Measurements from ENCODE around the gene PCDH9.

The PCDH9 gene

DNA sequence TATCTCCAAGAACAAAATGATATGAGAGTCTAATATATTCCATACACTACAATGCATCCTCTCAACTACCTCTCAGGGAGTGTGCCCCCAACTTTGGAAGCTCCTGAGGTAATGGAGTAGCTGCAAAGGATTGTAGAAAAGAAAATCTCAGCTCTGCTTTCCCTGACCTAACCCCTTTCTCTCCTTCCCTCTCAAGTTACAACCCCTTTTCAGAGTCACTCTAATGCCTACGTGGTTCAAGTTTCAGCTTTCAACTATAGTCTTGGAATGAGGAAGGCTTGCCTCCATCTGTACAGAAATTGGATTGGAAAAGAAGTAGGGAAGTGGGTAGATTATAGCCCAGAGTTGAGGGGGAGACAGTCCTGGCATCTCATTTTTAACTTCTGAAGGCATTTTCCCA is 256.0 kb downstream of the PCDH9 start:
- no peak for DNase-seq (ENCODE audit: low read depth in 4 of 4, low spot score in 1 of 4)

DNA sequence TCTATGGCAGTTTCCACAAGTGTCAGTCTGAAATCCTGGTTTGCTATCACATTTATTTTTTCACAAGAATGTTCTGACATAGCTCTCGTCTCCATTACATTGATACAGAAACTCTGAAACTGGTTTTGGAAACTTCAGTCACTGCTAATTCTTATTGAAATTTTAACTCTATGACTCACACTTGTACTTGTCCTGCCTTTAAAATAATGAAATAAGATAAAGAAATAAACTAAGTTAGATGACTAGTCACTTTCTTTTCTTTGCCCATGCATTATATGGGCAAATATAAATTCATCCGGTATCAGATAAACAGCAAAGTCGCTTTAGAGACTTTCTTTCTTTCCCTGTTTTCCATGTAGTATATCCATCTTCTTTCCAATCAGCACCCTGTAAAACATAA is 257.5 kb downstream of the PCDH9 start:
- DNase-seq (ENCODE audit: low read depth in 4 of 4, low spot score in 1 of 4): no peak

DNA sequence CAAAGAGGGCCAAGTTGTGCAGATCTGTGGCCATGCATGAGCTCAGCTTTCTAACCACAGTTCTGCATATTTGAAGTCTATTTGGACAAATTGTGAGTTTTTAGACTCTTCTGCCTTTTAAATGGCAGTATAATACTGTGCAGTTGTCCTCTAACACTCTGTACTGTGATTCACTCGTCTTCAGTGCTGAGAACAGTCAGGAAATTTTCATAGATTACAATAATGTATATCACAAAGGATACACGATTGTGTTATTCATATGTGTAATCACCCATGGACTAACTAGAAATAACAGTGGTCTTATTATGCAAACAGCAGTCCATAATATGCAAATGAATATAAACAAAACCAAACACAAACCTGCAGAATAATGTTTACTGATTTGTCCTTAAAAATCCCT is 259.1 kb downstream of the PCDH9 start:
- no peak for DNase-seq (ENCODE audit: low read depth in 4 of 4, low spot score in 1 of 4)

DNA sequence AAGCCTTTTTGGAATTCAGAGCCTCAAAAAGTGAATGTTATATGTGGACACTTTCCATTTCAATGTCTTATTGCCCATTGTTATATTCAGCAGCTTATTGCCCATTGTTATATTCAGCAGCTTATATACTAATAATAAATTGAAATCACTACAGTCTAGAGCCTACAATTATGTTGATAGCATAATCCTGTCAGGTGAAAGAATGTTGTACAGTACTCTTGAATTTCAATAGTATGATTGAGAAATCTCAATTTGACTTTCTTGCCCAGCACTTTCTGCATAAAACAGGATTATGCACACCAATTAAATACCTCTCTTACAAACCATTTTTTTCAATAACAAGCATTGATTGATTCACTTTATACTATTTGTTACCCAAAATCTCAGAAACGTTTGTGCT is 260.8 kb downstream of the PCDH9 start:
- no peak for DNase-seq (ENCODE audit: low read depth in 4 of 4, low spot score in 1 of 4)

DNA sequence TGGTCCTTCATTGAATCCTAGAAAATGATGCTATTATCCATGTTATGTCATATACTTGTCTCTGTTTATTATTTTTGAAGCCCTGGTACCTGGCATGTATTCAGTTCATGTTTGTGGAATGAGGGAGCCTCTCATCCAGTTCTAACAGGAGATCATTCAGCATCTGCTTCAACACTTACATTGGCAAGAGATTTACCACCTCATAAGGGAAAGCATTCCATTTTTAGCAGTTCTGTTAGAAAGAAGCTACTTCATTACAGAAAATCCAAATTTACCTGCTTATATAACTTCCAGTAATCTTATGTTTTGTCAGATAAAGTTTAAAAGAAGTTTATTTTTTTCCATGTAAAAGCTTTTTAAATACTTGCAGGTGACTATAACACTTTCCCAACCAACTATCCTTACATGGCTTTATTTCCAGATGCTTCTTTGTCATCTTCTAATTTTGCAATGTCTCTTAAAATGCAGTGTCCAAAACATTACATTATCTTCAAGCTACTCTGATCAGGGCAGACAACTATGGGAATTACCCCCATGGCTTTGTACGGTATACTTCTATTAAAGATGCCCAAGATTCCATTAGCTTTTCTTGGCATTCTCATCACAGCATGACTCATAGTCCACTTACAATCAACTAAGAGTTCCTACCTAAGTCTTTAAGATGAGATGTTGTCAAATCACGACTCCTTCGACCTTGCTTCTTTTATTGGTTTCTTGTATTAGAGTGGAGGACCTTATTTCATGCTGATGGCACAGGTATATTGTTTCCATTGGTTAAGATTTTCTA is 262.1 kb downstream of the PCDH9 start:
- no peak for DNase-seq (ENCODE audit: low read depth in 4 of 4, low spot score in 1 of 4)

DNA sequence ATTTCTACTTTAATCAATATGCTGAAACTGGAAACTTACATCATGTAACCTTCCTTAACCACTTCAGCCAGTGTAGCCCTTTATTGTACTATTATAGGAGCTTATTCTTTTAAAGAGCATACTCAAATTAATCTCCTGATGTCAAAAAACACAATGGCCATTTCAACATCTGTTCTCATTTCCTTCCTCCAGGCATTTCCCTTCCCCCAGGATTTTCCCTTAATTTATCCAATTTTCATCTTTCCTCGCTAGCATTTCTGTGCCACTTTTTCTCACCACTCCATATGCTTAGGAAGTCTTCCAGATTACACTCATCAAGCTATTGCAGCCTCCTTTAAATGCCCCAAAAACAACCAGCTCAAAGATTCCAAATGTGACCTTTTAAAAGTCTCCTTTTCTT is 265.0 kb downstream of the PCDH9 start:
- no peak for DNase-seq (ENCODE audit: low read depth in 4 of 4, low spot score in 1 of 4)

DNA sequence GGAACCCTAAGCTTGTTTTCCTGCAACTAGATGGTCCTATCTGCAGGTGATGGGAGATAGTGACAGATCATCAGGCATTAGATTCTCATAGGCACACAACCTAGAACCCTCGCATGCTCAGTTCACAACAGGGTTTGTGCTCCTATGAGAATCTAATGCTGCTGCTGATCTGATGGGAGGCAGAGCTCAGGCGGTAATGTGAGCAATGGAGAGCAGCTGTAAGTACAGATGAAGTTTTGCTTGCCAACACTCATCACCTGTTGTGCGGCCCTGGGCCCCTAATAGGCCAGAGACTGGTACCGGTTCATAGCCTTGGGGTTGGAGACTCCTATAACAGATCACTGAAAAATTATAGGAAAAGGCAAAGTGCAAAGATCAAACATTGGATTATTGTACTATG is 267.2 kb downstream of the PCDH9 start:
- no peak for DNase-seq (ENCODE audit: low read depth in 4 of 4, low spot score in 1 of 4)

DNA sequence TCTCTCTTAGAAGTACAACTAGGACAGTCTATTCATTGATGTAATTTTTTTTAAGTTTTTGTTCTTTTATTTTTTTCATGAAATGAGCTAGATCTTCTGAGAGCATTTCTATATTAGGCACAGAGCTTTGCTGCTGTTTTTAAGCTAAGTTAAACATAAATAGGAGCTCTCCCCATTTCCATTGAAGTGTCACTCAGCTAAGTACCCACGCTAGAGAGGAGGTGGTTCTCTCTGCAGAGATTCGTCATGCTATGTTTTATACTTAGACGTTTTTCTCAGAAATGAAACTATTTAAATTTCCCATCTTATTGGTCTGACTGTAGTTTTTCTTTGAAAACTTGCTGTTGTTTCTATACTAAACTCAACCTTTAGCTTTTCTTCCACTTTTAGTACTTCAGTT is 271.5 kb downstream of the PCDH9 start:
- DNase-seq (ENCODE audit: low read depth in 4 of 4, low spot score in 1 of 4): no peak

DNA sequence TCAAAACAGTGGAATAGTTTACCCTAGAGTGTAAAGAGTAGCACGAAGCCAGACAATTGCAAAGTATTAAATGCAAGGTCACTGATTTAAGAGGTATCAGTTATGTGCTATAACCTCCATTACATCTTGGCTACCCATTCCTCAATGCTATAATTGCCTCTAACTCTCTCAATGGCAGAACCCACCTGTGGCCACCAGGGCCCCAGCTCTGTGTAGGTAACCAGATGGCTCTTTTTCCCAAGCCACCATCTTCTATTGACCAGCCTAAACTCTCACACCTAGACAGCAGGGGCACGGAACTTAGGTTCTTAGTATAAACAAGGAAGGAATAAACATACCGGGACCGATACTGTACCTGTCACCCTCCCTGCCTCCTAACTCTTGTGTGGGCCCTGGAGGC is 277.6 kb downstream of the PCDH9 start:
- no peak for DNase-seq (ENCODE audit: low read depth in 4 of 4, low spot score in 1 of 4)

DNA sequence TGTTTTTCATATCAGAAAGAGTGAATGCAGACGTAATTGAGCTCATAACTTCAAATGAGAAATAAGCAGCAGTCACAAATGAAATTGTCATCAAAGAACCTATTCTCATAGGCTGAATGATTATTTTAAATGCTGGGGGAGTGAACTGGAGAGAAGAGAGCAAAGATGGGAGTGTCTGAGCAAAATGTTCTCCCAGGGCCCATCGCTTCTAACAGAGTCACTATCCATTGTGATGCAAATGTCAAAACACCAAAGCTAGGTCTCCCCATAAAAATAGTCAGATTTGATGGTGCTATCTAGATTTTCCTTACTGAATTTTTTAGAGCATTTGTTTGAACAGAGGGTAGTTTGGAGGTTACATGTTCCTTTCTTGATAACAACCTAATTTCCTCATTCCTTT is 278.7 kb downstream of the PCDH9 start:
- no peak for DNase-seq (ENCODE audit: low read depth in 4 of 4, low spot score in 1 of 4)

DNA sequence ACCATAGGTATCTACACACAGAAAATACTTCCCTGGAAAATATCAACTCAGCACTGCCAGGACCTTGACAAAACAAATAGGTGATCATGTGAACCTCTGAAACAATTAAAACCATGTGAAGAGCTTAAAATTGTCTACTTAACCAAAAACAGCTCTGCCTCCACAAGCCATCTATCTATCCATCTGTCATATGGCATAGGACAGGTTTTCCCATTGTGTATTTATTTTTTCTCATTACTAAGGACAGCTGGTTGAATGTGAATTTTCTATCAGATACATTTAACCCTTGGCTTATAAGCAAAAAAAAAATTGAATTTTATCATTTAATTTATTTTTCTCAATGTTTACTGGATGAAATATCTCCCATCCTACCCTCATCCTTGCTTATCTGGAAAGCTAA is 279.5 kb downstream of the PCDH9 start:
- DNase-seq (ENCODE audit: low read depth in 4 of 4, low spot score in 1 of 4): no peak

DNA sequence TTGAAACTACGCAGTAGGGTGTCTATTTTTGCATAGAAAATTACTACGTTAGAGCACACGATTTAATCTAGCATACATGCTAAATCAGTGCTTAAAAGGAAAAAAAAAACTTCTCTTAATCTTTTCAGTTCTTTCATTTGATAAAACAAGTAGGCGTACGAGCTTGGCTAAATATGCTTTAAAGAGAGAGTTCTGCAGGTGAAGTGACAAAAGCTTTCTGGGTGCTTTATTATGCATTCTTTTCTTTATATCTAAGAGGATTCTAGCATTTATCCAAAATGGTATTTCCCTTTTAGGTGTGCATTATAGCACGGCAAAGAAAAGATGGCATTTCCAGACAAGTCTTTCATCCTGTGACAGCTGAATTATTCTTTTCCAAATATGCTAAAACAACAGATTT is 281.2 kb downstream of the PCDH9 start:
- no peak for DNase-seq (ENCODE audit: low read depth in 4 of 4, low spot score in 1 of 4)

DNA sequence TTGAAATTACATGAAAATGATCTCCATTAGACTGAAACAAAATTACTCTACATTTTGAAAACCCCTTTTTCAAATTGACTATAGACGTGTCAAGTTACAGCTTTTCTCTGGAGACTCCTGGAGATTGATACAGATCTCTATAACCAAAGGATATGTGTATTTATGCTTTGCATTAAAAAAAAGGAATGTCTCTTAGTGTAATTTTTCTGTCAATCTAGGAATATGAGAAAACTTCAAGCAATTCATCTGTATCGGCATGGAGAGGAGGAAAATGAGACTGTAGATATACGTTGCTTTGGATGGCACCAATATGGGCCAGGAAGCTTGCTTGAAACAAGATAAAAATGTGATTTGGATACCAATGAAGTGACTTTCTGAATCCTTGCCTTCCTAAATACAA is 286.6 kb downstream of the PCDH9 start:
- DNase-seq (ENCODE audit: low read depth in 4 of 4, low spot score in 1 of 4): no peak

DNA sequence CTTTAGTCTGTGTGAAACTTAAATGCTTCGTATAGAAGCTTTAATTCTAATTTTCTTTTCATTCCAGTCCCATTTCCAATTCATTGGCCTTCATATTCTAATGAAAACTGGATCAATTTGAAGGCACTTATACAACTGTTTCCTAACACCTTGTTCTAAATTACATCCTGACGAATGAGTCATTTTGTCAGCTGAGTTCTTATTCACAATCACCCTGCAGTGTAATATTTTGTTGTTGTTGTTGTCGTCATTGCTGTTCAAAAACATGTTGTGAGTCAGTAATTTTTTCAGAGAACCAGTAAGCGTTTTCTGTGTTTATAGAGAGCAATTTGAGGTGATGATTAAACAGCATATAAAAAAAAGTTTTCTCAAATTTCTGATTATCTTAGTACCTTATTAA is 290.0 kb downstream of the PCDH9 start:
- no peak for DNase-seq (ENCODE audit: low read depth in 4 of 4, low spot score in 1 of 4)

DNA sequence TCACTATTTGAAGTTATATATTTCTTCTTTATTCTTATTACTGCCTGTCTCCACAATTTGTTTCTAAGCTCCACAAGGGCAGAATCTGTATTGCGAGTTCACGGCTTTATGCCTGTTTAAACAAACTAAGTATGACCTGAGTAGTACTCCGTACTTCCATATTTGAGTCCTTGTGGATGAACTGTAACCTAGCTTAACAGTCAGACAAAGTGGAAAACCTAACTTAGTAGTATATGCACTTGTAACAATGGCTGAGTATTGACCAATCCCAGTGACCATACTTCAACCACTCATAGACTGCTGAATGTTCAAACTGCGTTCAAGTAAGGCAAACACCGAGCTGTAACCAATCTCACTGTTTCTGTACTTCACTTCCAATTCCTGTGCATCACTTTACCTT is 292.7 kb downstream of the PCDH9 start:
- no peak for DNase-seq (ENCODE audit: low read depth in 4 of 4, low spot score in 1 of 4)

DNA sequence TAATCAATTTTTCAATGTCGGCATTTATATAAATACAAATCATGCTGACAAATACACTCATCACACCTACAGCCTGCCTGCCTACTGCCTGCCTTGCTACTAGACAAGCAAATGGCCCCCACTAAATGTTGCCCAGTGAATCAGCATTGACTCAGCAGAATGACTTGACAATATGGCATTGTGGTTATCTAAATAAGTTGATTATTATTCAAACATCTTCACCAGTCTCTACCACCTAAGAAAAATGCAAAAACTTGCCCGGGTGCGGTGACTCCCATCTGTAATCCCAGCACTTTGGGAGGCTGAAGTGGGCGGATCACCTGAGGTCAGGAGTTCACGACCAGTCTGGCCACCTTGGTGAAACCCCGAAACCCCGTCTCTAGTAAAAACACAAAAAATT is 296.1 kb downstream of the PCDH9 start:
- no peak for DNase-seq (ENCODE audit: low read depth in 4 of 4, low spot score in 1 of 4)

DNA sequence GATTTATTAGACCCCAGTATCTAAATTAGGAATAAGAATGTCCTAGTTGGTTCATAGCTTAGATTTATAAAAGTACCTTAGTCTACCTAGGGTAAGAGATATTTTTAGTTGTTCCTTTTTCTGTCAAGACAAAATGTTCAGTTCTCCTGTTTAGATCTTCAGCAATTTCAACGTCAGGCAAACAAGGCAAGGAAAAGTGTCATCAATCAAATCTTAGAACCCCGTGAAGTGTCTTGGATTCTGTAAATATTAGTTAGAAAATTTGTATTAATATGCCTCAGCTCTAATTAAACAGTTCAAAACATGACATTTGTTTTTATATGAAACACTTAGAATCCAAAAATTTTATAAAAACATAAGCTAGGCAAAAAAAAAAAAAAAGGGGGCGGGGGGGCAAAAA is 296.6 kb downstream of the PCDH9 start:
- no peak for DNase-seq (ENCODE audit: low read depth in 4 of 4, low spot score in 1 of 4)

DNA sequence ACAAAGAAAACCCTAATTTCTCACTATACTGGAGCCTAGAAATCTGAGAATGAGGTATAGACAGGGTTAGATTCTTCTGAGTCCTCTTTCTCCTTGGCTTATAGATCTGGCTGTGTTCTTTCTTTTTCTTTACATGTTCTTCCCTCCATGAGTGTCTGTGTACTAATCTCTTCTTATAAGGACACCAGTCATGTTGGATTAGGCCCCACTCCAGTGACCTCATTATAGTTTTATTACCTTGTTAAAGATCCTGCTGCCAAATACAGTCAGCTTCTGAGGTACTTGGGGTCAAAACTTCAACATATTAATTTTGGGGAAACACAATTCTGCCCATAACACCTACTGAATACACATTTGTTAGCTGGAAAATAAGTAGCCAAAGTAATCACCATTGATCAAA is 302.6 kb downstream of the PCDH9 start:
- no peak for DNase-seq (ENCODE audit: low read depth in 4 of 4, low spot score in 1 of 4)

DNA sequence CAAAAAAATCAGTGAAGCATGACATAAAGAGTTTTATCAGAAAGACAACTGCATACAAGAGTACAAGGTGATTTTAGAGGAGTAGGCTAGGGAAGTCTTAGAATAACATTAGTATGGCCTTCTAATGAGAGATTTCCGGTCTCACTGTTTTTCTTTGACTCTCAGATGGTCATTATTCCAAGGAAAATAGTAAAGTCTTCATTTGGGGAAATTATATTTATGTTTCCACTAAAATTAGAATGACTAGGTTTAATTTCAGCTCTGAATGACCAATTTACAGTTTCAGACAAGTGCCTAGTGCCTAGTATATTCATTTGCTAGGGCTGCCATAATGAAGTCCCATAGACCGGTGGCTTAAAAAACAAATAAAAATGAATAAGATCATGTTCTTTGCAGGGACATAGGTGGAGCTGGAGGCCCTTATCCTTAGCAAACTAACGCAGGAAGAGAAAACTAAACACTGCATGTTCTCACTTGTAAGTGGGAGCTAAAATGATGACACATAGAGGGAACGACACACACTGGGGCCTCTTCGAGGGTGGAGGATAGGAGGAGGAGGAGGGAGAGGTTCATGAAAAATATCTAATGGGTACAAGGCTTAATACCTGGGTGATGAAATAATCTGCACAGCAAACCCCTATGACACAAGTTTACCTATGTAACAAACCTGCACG is 303.1 kb downstream of the PCDH9 start:
- DNase-seq (ENCODE audit: low read depth in 4 of 4, low spot score in 1 of 4): no peak

DNA sequence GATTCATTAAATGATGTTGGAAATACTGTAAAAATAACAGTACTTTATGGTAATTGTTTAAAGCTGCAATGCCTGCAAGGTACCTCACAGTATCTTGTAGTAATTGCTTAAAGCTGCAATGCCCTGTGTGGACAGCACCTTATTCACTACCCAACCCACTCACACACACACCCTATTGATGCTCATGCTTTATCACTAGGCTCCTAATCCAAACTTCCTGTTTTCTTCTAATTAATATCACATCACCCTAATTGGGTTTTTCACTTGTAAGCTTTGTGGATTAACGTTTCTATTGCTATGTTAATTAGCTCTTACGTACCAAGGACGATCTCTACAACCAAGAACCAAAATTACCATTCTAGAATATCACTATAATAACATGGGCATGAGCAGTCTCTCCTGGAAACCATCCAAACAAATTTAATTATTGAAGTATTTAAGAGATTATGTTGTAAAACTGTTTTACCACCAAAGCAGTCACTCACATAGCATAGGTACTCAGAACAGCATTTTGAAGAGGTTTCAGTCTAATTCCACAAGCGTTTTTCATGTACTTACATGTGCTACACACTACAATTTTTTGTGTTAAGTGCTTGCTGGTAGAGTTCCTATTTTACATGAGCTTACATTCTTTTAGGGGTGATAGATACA is 303.8 kb downstream of the PCDH9 start:
- no peak for DNase-seq (ENCODE audit: low read depth in 4 of 4, low spot score in 1 of 4)

DNA sequence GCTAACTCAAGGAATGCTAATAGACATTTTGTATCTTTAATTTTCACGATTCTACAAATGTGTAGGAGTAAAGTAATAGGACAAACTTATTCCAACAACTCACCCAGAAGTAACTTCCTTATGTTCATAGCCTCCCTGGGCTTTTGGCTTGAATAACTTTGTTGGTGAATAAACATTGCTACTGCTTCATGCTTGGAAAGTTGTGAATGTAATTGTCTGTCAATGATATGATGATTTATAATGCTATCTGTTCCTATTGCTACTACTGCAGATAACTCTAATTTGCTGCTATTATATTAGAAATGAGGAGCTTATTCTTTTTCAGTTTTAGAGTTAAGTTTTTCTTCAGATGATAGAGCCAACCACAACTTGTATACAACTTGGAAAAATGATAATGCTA is 307.7 kb downstream of the PCDH9 start:
- no peak for DNase-seq (ENCODE audit: low read depth in 4 of 4, low spot score in 1 of 4)

DNA sequence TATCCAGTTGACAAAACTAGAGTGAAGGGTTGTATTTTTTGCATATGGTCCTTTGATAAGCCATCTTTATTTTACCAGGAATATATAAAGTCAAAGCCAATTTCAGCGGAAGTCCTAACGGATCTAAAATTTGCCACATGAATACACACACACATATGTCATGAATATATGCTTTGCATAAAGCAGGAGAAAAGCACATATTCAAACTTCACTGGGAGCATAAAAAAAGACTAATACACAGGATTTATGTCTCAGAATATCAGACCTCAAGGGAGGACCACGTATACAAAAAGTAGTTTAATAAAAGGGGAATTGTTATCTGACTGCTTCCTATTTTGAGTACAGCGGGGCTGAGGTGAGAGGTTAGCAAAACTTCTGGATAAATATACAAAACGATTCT is 308.7 kb downstream of the PCDH9 start:
- DNase-seq (ENCODE audit: low read depth in 4 of 4, low spot score in 1 of 4): no peak

Data from stimulated activated CD4-positive, alpha-beta T cell treated with anti-CD3 and anti-CD28 coated beads, Interleukin-1b, Interleukin-23, amount 100 ng/mL, for 24 hours (primary cell).